H1 (cell line): Measurements from ENCODE around the gene CHD3. TPM values are rescaled to one million over a fixed set of nuclear protein-coding genes. Genes with fewer than 3 reads are reported as not detected.

Experiments
- BCL11A ChIP-seq, 2 experiments: IDR thresholded peaks; one replicate each; pipeline ENCODE4 v1.6.1; 2011; ENCODE audit warnings: low read depth in 2 of 2, low read length in 2 of 2, mild to moderate bottlenecking in 2 of 2
- EZH2 ChIP-seq: fragments of 200-600 bp; sonication (generic); IDR thresholded peaks from 2 replicates; pipeline ENCODE4 v1.7.1; 2012; ENCODE audit warnings: low read depth, mild to moderate bottlenecking, moderate library complexity, low read length, inconsistent platforms; ENCODE audit not compliant: severe bottlenecking
- KDM5A ChIP-seq: fragments of 200-600 bp; IDR thresholded peaks from 2 replicates; pipeline ENCODE4 v1.7.1; 2012; ENCODE audit warnings: mild to moderate bottlenecking, low read length, inconsistent platforms, mixed read lengths
- MAFK ChIP-seq: IDR thresholded peaks from 2 replicates; pipeline ENCODE4 v1.6.1; 2012; ENCODE audit warnings: low read depth, mild to moderate bottlenecking, improper control_type of control experiment, low read length
- SP1 ChIP-seq: IDR thresholded peaks from 2 replicates; pipeline ENCODE4 v1.6.1; 2011; ENCODE audit warnings: low read depth, low read length
- TCF12 ChIP-seq: IDR thresholded peaks from 2 replicates; pipeline ENCODE4 v1.6.1; 2011; ENCODE audit warnings: low read depth, mild to moderate bottlenecking, low read length
- polyA plus RNA-seq, 7 experiments: library from polyadenylated mRNA; depleted of rRNA in 3 of 7; stranded (reverse) in 5 of 7; unstranded in 2 of 7; fragments of >200 nt in 5 of 7; fragments of 200-250 nt in 2 of 7; gene quantifications; 1 replicate in 5 of 7; 2 replicates in 1 of 7; 4 replicates in 1 of 7; pipeline versions ENCODE4 v1.2.1 to v1.2.3, GENCODE V29; 2011 to 2013; ENCODE audit warnings: missing spikeins in 2 of 7, mixed read lengths in 2 of 7
- total RNA-seq: library from RNA; stranded (reverse); fragmentation: NEBNext Ultra II Directional; extraction: Animal tissue kit (Norgen Biotek cat#: 25700); gene quantifications from 2 replicates; pipeline ENCODE4 v1.2.1, GENCODE V29; 2021

Gene CHD3
- total and polyA plus RNA-seq, 2 of the 8 experiments (the other 6 are each of a cell fraction or from before 2014, with no cell fraction given) = 12.3 to 12.9 TPM

- TF ChIP-seq MAFK = no peak
- TF ChIP-seq EZH2 = peak; percentile 76
- 0 out of 2 replicates have a peak, but pooled peaks have one; percentile 46 for TF ChIP-seq SP1
- 0 out of 2 replicates have a peak, but pooled peaks have one; percentile 43 for TF ChIP-seq TCF12
- no peak for TF ChIP-seq KDM5A
- TF ChIP-seq BCL11A (IDR thresholded peaks at IDR 0.05; ENCODE audit: low read depth in 2 of 2, low read length in 2 of 2) = no peak
These were observed 33.5 kb upstream of the CHD3 start, which contains the start of gene TMEM88 (continued) for GRCh38 chr17:7854851-7855659.
